ENCODE measurements around the gene OLFML2B.

OLFML2B gene

GRCh38 chr1:162006081-162006480 lies 17.6 kb downstream of the OLFML2B start:
- no peak for DNase-seq (ENCODE audit: low spot score)

- no peak for DNase-seq (ENCODE audit: low spot score)
Measured at GRCh38 chr1:162004441-162004950, 19.2 kb downstream of the OLFML2B start.

- peak; percentile 81 for DNase-seq (ENCODE audit: low spot score)
Measured at GRCh38 chr1:162003830-162004215, 19.8 kb downstream of the OLFML2B start.

GRCh38 chr1:162003061-162003829 lies 20.4 kb downstream of the OLFML2B start:
- DNase-seq (ENCODE audit: low spot score): peak; percentile 93

- DNase-seq (ENCODE audit: low spot score): no peak
Measured at GRCh38 chr1:162000053-162000420, 23.6 kb downstream of the OLFML2B start.

- DNase-seq (ENCODE audit: low spot score): no peak
Measured at GRCh38 chr1:161999301-162000052, 24.2 kb downstream of the OLFML2B start.

GRCh38 chr1:161998811-161999210 lies 24.9 kb downstream of the OLFML2B start:
- no peak for DNase-seq (ENCODE audit: low spot score)

GRCh38 chr1:161997152-161997551 lies 26.5 kb downstream of the OLFML2B start:
- no peak for DNase-seq (ENCODE audit: low spot score)

GRCh38 chr1:161994175-161994668 lies 29.4 kb downstream of the OLFML2B start:
- DNase-seq (ENCODE audit: low spot score): peak; percentile 76

GRCh38 chr1:161993576-161993975 lies 30.1 kb downstream of the OLFML2B start:
- DNase-seq (ENCODE audit: low spot score): no peak

GRCh38 chr1:161989786-161990185 lies 33.9 kb downstream of the OLFML2B start:
- DNase-seq (ENCODE audit: low spot score): no peak

GRCh38 chr1:161989108-161989507 lies 34.6 kb downstream of the OLFML2B start:
- DNase-seq (ENCODE audit: low spot score): peak; percentile 58

GRCh38 chr1:161988413-161988812 lies 35.3 kb downstream of the OLFML2B start:
- no peak for DNase-seq (ENCODE audit: low spot score)

GRCh38 chr1:161987872-161988271 lies 35.8 kb downstream of the OLFML2B start:
- no peak for DNase-seq (ENCODE audit: low spot score)

GRCh38 chr1:161987303-161987702 lies 36.4 kb downstream of the OLFML2B start:
- no peak for DNase-seq (ENCODE audit: low spot score)

GRCh38 chr1:161986328-161986727 lies 37.3 kb downstream of the OLFML2B start:
- peak; percentile 22 for DNase-seq (ENCODE audit: low spot score)

GRCh38 chr1:161985301-161985822 lies 38.3 kb downstream of the OLFML2B start:
- no peak for DNase-seq (ENCODE audit: low spot score)

- DNase-seq (ENCODE audit: low spot score): no peak
Measured at GRCh38 chr1:161983725-161984124, 39.9 kb downstream of the OLFML2B start.

- no peak for DNase-seq (ENCODE audit: low spot score)
Measured at GRCh38 chr1:161982917-161983316, 40.8 kb downstream of the OLFML2B start.

GRCh38 chr1:161982507-161982895 lies 41.2 kb downstream of the OLFML2B start:
- no peak for DNase-seq (ENCODE audit: low spot score)

GRCh38 chr1:161981735-161982506 lies 41.7 kb downstream of the OLFML2B start:
- DNase-seq (ENCODE audit: low spot score): no peak

- DNase-seq (ENCODE audit: low spot score): no peak
Measured at GRCh38 chr1:161981126-161981525, 42.5 kb downstream of the OLFML2B start.

Data from AG08395 (cell line).